Measurements from ENCODE around the gene FAM76A.
"Not testable (repeated sequence)": the region's sequence is repeated elsewhere in the genome, so short reads cannot be mapped to it uniquely, and the experiment has no call there.

Gene FAM76A

GRCh38 chr1:27776276-27776675 is 50.5 kb downstream of the FAM76A start:
- not testable (repeated sequence) for DNase-seq (ENCODE audit: low read depth in 1 of 2, low spot score in 1 of 2)

GRCh38 chr1:27778056-27778455 is 52.3 kb downstream of the FAM76A start:
- DNase-seq (ENCODE audit: low read depth in 1 of 2, low spot score in 1 of 2): no peak

- DNase-seq (ENCODE audit: low read depth in 1 of 2, low spot score in 1 of 2): no peak
Observed at GRCh38 chr1:27779122-27779521, 53.4 kb downstream of the FAM76A start.

GRCh38 chr1:27782950-27783349 is 57.2 kb downstream of the FAM76A start:
- no peak for DNase-seq (ENCODE audit: low read depth in 1 of 2, low spot score in 1 of 2)

GRCh38 chr1:27784700-27785099 is 58.9 kb downstream of the FAM76A start:
- no peak for DNase-seq (ENCODE audit: low read depth in 1 of 2, low spot score in 1 of 2)

- no peak for DNase-seq (ENCODE audit: low read depth in 1 of 2, low spot score in 1 of 2)
Observed at GRCh38 chr1:27785781-27786455, 60.2 kb downstream of the FAM76A start.

- DNase-seq (ENCODE audit: low read depth in 1 of 2, low spot score in 1 of 2): no peak
Observed at GRCh38 chr1:27787895-27788294, 62.1 kb downstream of the FAM76A start.

GRCh38 chr1:27789540-27790041 is 63.8 kb downstream of the FAM76A start:
- no peak for DNase-seq (ENCODE audit: low read depth in 1 of 2, low spot score in 1 of 2)

- not testable (repeated sequence) for DNase-seq (ENCODE audit: low read depth in 1 of 2, low spot score in 1 of 2)
Observed at GRCh38 chr1:27790270-27790669, 64.5 kb downstream of the FAM76A start.

GRCh38 chr1:27795601-27796000 is 69.8 kb downstream of the FAM76A start:
- DNase-seq (ENCODE audit: low read depth in 1 of 2, low spot score in 1 of 2): no peak

GRCh38 chr1:27804791-27805190 is 79.0 kb downstream of the FAM76A start:
- no peak for DNase-seq (ENCODE audit: low read depth in 1 of 2, low spot score in 1 of 2)

- DNase-seq (ENCODE audit: low read depth in 1 of 2, low spot score in 1 of 2): no peak
Observed at GRCh38 chr1:27806758-27807157, 81.0 kb downstream of the FAM76A start.

- no peak for DNase-seq (ENCODE audit: low read depth in 1 of 2, low spot score in 1 of 2)
Observed at GRCh38 chr1:27807385-27807784, 81.6 kb downstream of the FAM76A start.

- DNase-seq (ENCODE audit: low read depth in 1 of 2, low spot score in 1 of 2): not testable (repeated sequence)
Observed at GRCh38 chr1:27808131-27808530, 82.4 kb downstream of the FAM76A start.

- no peak for DNase-seq (ENCODE audit: low read depth in 1 of 2, low spot score in 1 of 2)
Observed at GRCh38 chr1:27809883-27810282, 84.1 kb downstream of the FAM76A start.

GRCh38 chr1:27811741-27812500 is 86.2 kb downstream of the FAM76A start:
- no peak for DNase-seq (ENCODE audit: low read depth in 1 of 2, low spot score in 1 of 2)

All from stimulated activated CD4-positive, alpha-beta T cell treated with anti-CD3 and anti-CD28 coated beads, Interleukin-15, amount 100 ng/mL, for 1 hour (primary cell).